Measurements from ENCODE around the gene RASSF1.

Gene RASSF1

GRCh38 chr3:50338965-50339364, 1.7 kb downstream of the RASSF1 start:
- H2AFZ ChIP-seq (ENCODE audit: low read length), result no peak overlapping the region
- H3K79me2 ChIP-seq (ENCODE audit: insufficient read depth, low read length), result peaks cover 28% of the 10 kb centered on the region
- H3K4me2 ChIP-seq (ENCODE audit: low read length), result peak overlapping the region; percentile 97
- H3K4me3 ChIP-seq (ENCODE audit: low read depth, low read length, poor library complexity, severe bottlenecking), result peak overlapping the region; percentile 88
- H3K27ac ChIP-seq (ENCODE audit: low read depth, low read length, poor library complexity, severe bottlenecking), result peak overlapping the region; percentile 89
- no peaks in the 10 kb centered on the region for H3K27me3 ChIP-seq (ENCODE audit: insufficient read depth, low read length)
- 0 out of 2 replicates have a peak, but pooled peaks cover 5% of the 10 kb centered on the region for H3F3A ChIP-seq (ENCODE audit: insufficient read depth, low read length)
- H3K4me1 ChIP-seq (ENCODE audit: insufficient read depth, low read length, severe bottlenecking), result peaks cover 64% of the 10 kb centered on the region
- H3K36me3 ChIP-seq (ENCODE audit: insufficient read depth, low read length), result peaks cover 12% of the 10 kb centered on the region; the same call in 1 of the 2 replicates
- no peaks in the 10 kb centered on the region for H3K9me3 ChIP-seq (ENCODE audit: low read length)
- H4K20me1 ChIP-seq (ENCODE audit: insufficient read depth, low read length), result no peaks in the 10 kb centered on the region
- TF ChIP-seq CTCF (IDR thresholded peaks at IDR 0.05; ENCODE audit: low read length) (no peak), EZH2 (IDR thresholded peaks at IDR 0.05; ENCODE audit: borderline replicate concordance, low read length) (no peak)
- H3K9me2 ChIP-seq (ENCODE audit: low read depth, low read length), result no peaks in the 10 kb centered on the region
- H3K9ac ChIP-seq (ENCODE audit: low read length), result peak overlapping the region; percentile 96; the same call in 1 of the 2 replicates

- Histone ChIP-seq H2AFZ (ENCODE audit: low read length) (no peak overlapping the region), H3K4me1 (ENCODE audit: insufficient read depth, low read length, severe bottlenecking) (peaks cover 68% of the 10 kb centered on the region), H3F3A (ENCODE audit: insufficient read depth, low read length) (0 out of 2 replicates have a peak, but pooled peaks cover 5% of the 10 kb centered on the region), H3K27ac (ENCODE audit: low read depth, low read length, poor library complexity, severe bottlenecking) (peak overlapping the region; percentile 89), H3K79me2 (ENCODE audit: insufficient read depth, low read length) (peaks cover 32% of the 10 kb centered on the region), H3K9me2 (ENCODE audit: low read depth, low read length) (no peaks in the 10 kb centered on the region), H3K27me3 (ENCODE audit: insufficient read depth, low read length) (no peaks in the 10 kb centered on the region), H3K9ac (ENCODE audit: low read length) (peak overlapping the region; percentile 96), H3K36me3 (ENCODE audit: insufficient read depth, low read length) (peaks cover 18% of the 10 kb centered on the region; the same call in 1 of the 2 replicates), H4K20me1 (ENCODE audit: insufficient read depth, low read length) (no peaks in the 10 kb centered on the region), H3K4me3 (ENCODE audit: low read depth, low read length, poor library complexity, severe bottlenecking) (peak overlapping the region; percentile 88), H3K9me3 (ENCODE audit: low read length) (no peaks in the 10 kb centered on the region), H3K4me2 (ENCODE audit: low read length) (peak overlapping the region; percentile 97)
- TF ChIP-seq EZH2 (IDR thresholded peaks at IDR 0.05; ENCODE audit: borderline replicate concordance, low read length) (no peak), CTCF (IDR thresholded peaks at IDR 0.05; ENCODE audit: low read length) (no peak)
These were observed 3.3 kb downstream of the RASSF1 start for GRCh38 chr3:50337175-50337861.

GRCh38 chr3:50336452-50337174, 4.0 kb downstream of the RASSF1 start:
- H3K9ac ChIP-seq (ENCODE audit: low read length), result peak overlapping the region; percentile 96
- no peaks in the 10 kb centered on the region for H3K27me3 ChIP-seq (ENCODE audit: insufficient read depth, low read length)
- no peak for TF ChIP-seq CTCF (IDR thresholded peaks at IDR 0.05; ENCODE audit: low read length)
- TF ChIP-seq EZH2 (IDR thresholded peaks at IDR 0.05; ENCODE audit: borderline replicate concordance, low read length), result no peak
- no peak overlapping the region for H2AFZ ChIP-seq (ENCODE audit: low read length)
- H3K4me2 ChIP-seq (ENCODE audit: low read length), result peak overlapping the region; percentile 86
- H3K36me3 ChIP-seq (ENCODE audit: insufficient read depth, low read length), result peaks cover 26% of the 10 kb centered on the region
- H3K79me2 ChIP-seq (ENCODE audit: insufficient read depth, low read length), result peaks cover 32% of the 10 kb centered on the region
- H3F3A ChIP-seq (ENCODE audit: insufficient read depth, low read length), result 0 out of 2 replicates have a peak, but pooled peaks cover 5% of the 10 kb centered on the region
- H3K9me2 ChIP-seq (ENCODE audit: low read depth, low read length), result no peaks in the 10 kb centered on the region
- peaks cover 68% of the 10 kb centered on the region for H3K4me1 ChIP-seq (ENCODE audit: insufficient read depth, low read length, severe bottlenecking)
- H4K20me1 ChIP-seq (ENCODE audit: insufficient read depth, low read length), result no peaks in the 10 kb centered on the region
- H3K9me3 ChIP-seq (ENCODE audit: low read length), result no peaks in the 10 kb centered on the region
- peak overlapping the region; percentile 88 for H3K4me3 ChIP-seq (ENCODE audit: low read depth, low read length, poor library complexity, severe bottlenecking)
- H3K27ac ChIP-seq (ENCODE audit: low read depth, low read length, poor library complexity, severe bottlenecking), result peak overlapping the region; percentile 75

All from OCI-LY1 (cell line).